Measurements from ENCODE around the gene HSP90AB1. TPM values are rescaled to one million over a fixed set of nuclear protein-coding genes. Genes with fewer than 3 reads are reported as not detected.
"Not testable (repeated sequence)": the region's sequence is repeated elsewhere in the genome, so short reads cannot be mapped to it uniquely, and the experiment has no call there.

Gene HSP90AB1
- total RNA-seq, 1 experiment from 2014 or later = 751 TPM

GRCh38 chr6:44222486-44223318 lies 24.2 kb upstream of the HSP90AB1 start:
- no peak for DNase-seq (ENCODE audit: low spot score)

DNA sequence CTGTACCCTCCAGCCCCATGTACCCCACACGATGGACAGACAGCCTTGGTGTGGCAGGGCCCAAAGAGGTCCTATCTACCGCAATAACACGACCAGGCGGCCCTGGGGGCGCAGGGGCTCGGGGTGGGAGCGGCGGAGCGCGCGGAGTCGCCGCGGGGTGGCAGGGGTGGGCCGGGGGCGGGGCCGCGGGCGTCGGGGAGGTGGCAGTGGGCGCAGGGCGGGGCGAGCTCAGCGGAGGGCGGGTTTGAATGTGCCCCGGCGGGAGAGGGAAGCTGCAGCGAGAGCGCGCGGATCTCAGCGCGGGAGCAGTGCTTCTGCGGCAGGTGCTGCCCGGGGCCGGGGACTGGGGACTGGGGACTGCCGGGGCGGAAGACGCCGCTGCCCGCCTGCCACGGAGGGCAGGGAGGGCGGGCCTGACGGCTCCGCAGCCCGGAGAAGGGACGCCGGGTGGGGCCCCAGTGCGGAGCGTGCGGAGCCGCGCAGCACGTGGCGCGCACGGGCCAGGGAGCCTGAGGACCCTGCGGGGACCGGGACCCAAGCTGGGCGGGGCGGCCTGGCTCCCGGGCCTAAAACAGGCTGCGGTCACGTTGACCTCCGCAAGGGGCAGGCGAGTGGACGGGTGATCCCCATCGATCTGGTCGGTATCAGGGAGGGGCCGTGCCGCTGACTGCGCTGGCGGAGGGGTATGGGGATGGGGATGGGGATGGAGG lies 23.4 kb upstream of the HSP90AB1 start, which contains the start of gene SLC29A1:
Gene SLC29A1 (plus strand): TSS at position 277 of the 710 bp plus-strand sequence. CDS start 3,719 bp downstream, outside the sequence.
- DNase-seq (ENCODE audit: low spot score) = peak; percentile 63

DNA sequence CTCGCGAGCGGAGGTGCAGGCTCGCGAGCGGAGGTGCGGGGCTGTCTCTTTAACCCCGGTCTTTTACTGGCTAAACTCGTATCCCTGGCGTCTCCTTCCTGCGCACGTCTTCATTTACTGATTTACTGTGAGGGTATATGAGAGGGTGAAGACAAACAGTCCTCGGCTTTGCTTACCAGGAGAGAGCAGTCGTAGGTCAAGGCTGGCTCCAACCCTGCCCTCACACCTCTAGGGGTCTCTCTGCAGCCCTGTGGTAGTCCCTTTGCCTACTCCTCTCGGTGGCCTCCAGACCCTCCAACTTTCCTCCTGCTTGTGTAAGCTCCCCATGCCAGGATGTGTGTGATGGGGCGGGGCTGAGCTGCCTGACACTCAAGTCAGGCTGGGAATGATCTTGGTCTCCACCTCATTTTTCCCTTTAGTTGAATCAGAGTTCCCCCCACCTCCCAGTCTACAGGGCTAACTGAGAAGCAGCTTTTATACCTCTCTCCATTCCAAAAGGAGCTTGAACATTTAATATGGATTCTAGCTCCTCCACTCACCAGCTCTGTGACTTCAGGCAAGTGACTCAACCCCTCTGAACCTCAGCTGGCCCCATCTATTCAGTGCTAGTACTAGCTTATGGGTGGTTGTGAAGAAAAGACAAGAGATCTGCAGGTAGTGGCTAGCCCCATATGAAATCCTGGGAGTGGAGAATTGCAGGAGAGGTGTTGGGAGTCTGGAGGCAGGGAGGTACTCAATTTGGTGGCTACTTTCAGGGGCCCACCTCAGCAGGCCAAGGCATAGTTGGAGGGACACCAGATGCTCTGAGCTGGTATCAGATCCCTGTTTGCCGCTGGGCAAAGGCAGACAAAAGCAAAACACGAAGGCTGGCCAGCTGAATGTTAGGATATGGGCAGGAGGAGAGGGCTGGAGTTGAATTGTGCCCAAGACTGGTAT lies 22.6 kb upstream of the HSP90AB1 start:
- DNase-seq (ENCODE audit: low spot score) = peak; percentile 39

- no peak for DNase-seq (ENCODE audit: low spot score)
Measured at GRCh38 chr6:44224965-44225305, 22.0 kb upstream of the HSP90AB1 start.

DNA sequence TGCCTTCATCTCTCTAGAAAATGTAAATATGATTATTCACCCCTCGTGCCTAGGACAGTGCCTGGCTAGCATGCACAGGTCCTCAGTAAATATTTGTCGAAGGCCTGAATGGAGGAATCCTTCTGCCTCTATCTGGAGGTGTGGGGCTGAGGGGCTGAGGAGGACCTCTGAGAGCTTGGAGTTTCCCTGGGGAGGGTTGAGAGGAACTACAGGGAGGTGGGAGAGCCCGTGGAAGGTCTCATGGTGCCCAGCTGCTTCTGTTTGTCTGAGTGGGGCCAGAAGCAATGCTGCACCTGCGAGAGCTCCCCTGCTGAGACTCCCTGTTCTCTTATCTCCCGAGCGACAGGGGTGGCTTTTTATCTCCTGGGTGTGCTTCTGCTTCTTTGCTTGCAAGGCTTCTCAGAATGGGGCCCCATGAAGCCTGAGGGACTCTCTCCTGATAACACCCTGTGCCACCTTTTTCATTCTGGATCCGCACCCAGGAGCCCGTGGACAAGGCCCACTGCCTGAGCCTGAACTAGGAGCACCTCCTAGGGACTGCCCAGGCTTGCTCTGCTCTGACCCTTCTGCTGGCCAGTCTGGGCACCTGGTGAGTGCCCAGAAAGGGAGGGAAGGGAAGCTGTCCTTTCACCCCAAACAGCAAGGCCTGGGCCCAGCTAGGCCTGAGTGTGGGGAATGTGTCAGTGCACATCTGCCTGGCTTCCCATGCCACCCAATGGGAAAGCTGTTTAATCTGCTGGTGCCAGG lies 21.1 kb upstream of the HSP90AB1 start:
- no peak for DNase-seq (ENCODE audit: low spot score)

DNA sequence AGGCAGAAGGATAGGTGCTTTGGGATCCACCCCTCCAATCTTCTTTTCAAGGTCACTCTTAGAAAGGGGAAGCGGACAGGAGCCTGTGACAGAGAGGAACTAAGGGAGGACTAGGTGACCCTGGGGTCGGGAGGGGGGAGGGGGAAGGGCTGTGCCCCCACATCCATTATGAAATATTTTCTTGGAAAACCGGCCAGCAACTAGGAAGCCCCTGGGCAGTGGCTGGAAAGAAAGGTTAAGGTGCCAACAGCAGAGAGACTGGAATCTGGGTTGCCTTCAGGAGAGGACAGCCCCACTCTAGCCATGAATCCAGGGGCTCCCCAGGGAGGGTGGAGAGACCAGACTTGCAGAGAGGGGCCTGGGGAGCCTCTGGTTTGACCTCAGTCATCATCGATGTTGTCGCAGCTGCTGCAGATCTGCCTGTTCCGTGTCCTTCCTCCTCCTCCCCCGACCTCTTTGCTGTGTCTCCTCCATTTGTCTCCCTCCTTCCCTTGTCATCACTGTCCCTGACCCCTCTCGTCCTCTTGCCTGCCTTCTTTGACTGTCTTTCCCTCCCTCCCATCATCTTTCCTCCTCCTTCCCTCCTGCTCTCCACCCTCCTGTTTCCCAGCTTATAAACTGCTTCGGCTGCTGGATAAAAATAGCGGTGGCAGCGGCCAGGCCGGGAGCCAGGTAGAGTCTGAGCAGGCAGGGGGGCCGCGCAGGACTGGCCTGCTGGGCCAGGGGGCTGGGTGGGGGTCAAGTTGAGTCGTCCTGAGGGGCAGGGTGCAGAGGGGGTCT lies 20.3 kb upstream of the HSP90AB1 start:
- DNase-seq (ENCODE audit: low spot score) = no peak

- no peak for DNase-seq (ENCODE audit: low spot score)
Measured at GRCh38 chr6:44227148-44227793, 19.6 kb upstream of the HSP90AB1 start.

- no peak for DNase-seq (ENCODE audit: low spot score)
Measured at GRCh38 chr6:44228031-44228430, 18.9 kb upstream of the HSP90AB1 start.

DNA sequence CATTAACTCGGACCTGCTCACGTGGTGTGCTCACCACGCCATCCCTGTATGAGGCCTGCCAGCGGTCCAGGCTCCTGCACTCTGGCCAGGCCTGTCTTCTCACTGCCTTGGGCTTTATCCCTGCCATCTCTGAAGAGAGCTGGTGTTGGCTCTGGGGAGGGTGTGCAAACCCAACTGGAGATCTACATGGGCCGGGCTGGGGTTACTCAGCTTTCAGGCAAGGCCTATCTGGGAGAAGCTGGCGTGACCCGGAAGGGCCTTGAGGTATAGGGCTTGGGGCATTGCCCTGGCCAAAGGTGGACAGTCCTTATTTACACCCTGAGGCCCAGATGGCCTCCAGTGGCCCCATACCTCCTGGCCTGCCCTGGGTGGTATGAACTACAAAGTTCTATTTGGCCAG lies 18.5 kb upstream of the HSP90AB1 start:
- no peak for DNase-seq (ENCODE audit: low spot score)

- no peak for DNase-seq (ENCODE audit: low spot score)
Measured at GRCh38 chr6:44228836-44229235, 18.1 kb upstream of the HSP90AB1 start.

GRCh38 chr6:44229376-44230033 lies 17.4 kb upstream of the HSP90AB1 start:
- no peak for DNase-seq (ENCODE audit: low spot score)

- no peak for DNase-seq (ENCODE audit: low spot score)
Measured at GRCh38 chr6:44230034-44230675, 16.7 kb upstream of the HSP90AB1 start.

- not testable (repeated sequence) for DNase-seq (ENCODE audit: low spot score)
Measured at GRCh38 chr6:44231426-44231825, 15.5 kb upstream of the HSP90AB1 start.

DNA sequence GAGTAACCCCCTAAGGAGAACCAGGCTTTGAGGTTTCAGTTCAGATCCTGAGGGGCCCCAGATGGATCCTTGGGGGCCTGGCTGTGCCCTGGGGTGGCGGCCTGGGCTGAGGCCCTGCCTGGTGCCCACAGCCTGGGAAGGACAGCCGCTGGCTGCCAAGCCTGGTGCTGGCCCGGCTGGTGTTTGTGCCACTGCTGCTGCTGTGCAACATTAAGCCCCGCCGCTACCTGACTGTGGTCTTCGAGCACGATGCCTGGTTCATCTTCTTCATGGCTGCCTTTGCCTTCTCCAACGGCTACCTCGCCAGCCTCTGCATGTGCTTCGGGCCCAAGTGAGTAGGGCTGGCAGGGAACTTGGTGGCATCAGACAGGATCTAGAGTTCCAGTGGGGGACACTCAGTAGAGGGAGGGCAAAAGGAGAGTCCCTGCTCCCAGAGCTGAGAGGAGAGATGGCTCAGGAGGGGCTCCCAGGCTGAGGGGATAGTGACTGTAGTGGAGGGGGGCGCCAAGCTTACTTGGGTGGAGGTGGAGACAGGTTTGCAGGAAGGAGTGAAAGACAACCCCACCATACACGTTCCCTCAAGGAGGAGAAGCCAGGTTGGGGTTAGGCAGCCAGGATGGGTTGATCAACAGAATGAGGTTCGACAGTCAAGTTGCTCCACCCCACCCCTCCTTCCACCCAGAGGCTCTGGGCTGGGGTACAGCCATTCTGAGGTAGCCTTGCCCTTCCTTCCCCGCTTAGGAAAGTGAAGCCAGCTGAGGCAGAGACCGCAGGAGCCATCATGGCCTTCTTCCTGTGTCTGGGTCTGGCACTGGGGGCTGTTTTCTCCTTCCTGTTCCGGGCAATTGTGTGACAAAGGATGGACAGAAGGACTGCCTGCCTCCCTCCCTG lies 14.0 kb upstream of the HSP90AB1 start:
- no peak for DNase-seq (ENCODE audit: low spot score)

- no peak for DNase-seq (ENCODE audit: low spot score)
Measured at GRCh38 chr6:44233567-44234100, 13.3 kb upstream of the HSP90AB1 start.

DNA sequence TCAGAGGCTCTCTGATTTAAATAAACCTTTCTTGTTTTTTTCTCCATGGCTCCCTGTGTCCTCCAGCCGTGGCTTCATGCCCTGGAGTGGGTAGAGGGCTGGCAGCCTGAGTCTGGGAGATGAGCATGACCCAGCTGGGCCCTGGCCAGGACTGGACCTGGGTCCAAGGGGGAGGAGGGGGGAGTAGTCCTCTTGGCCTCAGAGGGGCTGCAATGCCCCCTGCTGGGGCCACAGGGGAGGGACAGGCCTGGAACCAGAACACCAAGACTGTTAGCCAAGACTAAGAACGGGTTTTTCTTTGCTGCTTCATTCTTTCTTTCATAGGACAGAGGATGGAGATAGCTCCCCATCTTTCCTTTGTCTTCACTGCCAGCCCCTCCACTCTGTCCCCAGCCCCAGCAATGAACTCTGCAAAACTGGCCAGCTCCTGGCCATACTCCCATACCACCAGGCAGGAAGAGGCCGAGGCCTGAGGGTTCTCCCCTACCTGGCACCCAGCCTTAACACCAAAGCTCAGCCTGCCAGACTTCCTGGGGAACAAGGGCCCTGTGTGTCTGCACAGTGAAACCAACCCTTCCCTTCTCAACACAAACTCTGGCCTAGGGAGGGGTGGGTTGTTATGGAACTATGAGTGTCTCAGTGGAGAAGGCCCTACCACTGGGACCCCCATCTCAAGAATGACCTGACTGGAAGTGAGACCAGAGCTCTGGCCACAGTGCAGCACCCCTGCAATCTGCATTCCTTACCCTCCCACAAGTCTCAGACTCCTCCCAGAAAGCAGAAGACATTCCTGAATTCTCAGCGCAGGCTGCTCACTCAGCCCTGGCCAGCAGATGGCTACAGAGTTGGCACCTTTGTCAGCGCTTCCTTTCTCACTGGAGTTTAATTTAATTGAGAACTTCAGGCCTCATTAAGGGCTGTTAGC lies 12.5 kb upstream of the HSP90AB1 start:
- peak; percentile 81 for DNase-seq (ENCODE audit: low spot score)

Measured in HT-29 (cell line).